ENCODE data around the gene HYDIN.

GRCh38 chr16:70805787-70806186 is 424.7 kb downstream of the HYDIN start:
- TF ChIP-seq POLR2A (IDR thresholded peaks at IDR 0.05; ENCODE audit: low read length) (no peak), GATA1 (IDR thresholded peaks at IDR 0.05; ENCODE audit: low read depth, low read length) (no peak)

Data from erythroblast (primary cell).